ES-I3 (cell line): Measurements from ENCODE around the gene FGD4.

ENCODE experiments used
- H3K36me3 ChIP-seq: 2 replicates; pipeline ENCODE4 v1.6.1; 2013; ENCODE audit warnings: mild to moderate bottlenecking, low read length, control low read depth, moderate library complexity; ENCODE audit not compliant: insufficient read depth
- H3K4me1 ChIP-seq: 2 replicates; pipeline ENCODE4 v1.6.1; 2013; ENCODE audit warnings: mild to moderate bottlenecking, control low read depth, low read length; ENCODE audit not compliant: insufficient read depth
- H3K9ac ChIP-seq: 2 replicates; pipeline ENCODE4 v1.6.1; 2013; ENCODE audit warnings: low read depth, mild to moderate bottlenecking, low read length, moderate library complexity
- H3K9me3 ChIP-seq: 2 replicates; pipeline ENCODE4 v1.6.1; 2013; ENCODE audit warnings: mild to moderate bottlenecking, low read length, moderate library complexity; ENCODE audit not compliant: control insufficient read depth, insufficient read depth

FGD4 gene

DNA sequence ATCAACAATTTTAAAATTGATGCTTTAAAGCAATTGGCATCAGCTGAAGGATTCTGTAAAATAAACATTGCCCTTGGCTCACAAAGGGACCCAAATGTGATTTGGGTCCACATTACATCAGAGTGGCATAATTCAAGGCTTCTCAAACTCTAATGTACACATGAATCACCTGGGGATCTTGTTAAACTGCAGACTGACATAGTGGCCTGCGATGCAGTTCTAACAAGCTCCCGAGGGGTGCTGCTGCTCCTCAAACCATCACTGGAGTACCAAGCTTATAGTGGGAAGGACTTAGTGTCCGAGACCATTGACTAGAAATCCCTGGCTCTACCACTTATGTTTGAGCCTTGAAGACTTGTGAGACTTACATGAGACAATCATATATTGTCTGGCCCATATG, 247.9 kb downstream of the FGD4 start:
- H3K9ac ChIP-seq: no peak overlapping the region
- peaks cover 3% of the 10 kb centered on the region; the same call in 1 of the 2 replicates for H3K36me3 ChIP-seq
- H3K9me3 ChIP-seq: no peaks in the 10 kb centered on the region
- H3K4me1 ChIP-seq: no peaks in the 10 kb centered on the region

DNA sequence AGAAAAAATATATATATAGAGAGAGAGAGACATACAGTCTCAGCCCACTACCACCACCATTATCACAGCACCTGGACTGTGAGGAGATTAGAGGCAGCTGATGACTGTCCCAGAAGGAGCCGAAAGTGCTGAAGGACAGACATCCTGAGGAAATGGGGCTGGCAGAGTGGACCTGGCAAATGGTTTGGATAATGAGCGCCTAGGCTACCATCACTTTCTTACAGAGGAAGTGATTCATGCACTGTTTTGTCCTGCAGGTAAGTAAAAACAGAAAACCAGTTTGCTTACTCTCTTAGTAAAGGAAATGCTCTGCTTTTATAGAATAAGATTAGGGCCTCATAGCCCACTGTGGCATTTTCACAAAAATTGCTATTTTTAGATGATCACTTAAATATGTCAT, 251.2 kb downstream of the FGD4 start:
- Histone ChIP-seq H3K4me1 (no peaks in the 10 kb centered on the region), H3K36me3 (no peaks in the 10 kb centered on the region), H3K9ac (no peak overlapping the region), H3K9me3 (no peaks in the 10 kb centered on the region)

DNA sequence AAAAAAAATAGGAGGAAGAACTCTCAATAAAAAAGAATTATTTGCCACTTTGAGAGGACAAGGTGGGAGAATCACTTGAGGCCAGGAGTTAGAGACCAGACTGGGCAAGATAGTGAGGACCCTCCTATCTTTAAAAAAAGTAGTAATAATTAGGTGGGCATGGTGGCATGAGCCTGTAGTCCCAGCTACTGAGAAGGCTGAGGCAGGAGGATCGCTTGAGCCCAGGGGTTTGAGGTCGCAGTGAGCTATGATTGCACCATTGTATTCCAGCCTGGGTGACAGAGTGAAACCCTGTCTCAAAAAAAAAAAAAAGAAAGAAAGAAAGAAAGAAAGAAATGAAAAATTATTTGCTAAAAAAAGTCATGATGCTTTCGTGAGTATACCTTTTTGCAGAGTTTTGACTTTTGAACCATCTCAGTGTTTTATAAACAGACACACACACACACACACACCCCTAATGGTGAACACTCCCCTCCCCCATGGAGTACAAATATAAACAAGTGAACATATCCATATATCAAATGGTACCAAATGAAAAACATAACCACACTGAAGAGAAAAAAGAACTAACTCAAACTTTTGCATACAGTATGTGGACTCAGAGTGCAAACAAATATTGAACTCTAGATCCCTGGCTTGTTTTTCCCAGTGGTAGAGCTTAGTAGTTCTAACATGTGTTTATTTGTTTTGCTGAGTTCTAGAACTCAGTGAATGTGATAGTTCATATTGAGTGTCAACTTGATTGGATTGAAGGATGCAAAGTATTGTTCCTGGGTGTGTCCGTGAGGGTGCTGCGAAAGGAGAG, 252.0 kb downstream of the FGD4 start:
- H3K4me1 ChIP-seq: no peaks in the 10 kb centered on the region
- H3K9me3 ChIP-seq: no peaks in the 10 kb centered on the region
- no peaks in the 10 kb centered on the region for H3K36me3 ChIP-seq
- no peak overlapping the region for H3K9ac ChIP-seq

DNA sequence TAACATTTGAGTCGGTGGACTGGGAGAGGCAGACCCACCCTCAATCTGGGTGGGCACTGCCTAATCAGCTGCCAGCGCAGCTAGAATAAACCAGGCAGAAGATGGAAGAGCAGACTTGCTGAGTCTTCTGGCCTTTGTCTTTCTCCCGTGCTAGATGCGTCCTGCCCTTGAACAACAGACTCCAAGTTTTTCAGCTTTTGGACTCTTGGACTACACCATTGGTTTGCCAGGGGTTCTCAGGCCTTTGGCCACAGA, 252.5 kb downstream of the FGD4 start:
- Histone ChIP-seq H3K36me3 (no peaks in the 10 kb centered on the region), H3K9ac (no peak overlapping the region), H3K4me1 (no peaks in the 10 kb centered on the region), H3K9me3 (no peaks in the 10 kb centered on the region)

DNA sequence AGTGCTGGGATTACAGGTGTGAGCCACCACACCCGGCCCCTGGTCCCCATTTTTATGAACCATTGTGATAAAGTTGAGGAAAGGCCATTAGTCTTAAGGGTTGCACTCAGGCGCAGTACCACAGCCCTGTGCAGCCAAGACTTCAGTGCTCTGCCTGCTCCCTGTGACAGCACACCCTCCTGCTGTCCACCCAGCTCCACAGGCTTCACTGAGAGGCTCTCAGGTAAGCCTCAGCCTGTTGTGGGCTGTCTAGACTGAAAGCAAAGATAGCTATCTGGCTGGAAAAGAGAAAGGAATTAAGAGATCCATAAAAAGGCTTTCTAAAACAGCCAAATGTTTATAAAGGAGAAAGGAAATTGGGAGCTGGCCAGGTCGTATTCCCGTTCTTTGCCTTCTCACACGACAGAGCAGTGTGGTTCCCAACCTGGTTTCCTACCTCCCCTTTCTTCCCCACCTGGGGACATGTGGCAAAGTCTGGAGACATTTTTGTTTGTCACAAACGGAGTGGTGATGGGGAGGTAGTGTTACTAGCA, 260.6 kb downstream of the FGD4 start:
- Histone ChIP-seq H3K4me1 (no peaks in the 10 kb centered on the region), H3K9me3 (no peaks in the 10 kb centered on the region), H3K9ac (no peak overlapping the region), H3K36me3 (no peaks in the 10 kb centered on the region)

DNA sequence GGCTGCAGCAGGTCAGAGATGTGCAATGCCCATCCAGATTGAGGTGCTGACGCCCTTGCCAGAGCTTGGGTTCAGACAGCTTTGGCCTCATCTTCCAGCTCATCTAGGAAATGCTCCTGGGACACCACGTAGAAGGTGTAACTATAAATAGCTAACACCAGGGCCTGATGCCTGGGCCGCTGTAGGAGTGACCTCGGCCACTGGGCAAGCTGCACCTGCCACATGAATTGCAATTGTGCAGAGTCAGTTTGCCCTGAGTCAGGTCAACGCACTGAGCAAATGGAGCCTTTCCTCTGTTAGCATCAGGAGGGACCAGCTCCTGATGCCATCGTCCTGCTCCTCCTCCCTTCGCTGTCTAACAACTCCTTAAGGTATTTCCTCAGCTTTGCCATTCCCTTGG, 262.3 kb downstream of the FGD4 start:
- Histone ChIP-seq H3K9ac (no peak overlapping the region), H3K9me3 (no peaks in the 10 kb centered on the region), H3K36me3 (no peaks in the 10 kb centered on the region), H3K4me1 (peaks cover under 1% of the 10 kb centered on the region; the same call in 1 of the 2 replicates)

DNA sequence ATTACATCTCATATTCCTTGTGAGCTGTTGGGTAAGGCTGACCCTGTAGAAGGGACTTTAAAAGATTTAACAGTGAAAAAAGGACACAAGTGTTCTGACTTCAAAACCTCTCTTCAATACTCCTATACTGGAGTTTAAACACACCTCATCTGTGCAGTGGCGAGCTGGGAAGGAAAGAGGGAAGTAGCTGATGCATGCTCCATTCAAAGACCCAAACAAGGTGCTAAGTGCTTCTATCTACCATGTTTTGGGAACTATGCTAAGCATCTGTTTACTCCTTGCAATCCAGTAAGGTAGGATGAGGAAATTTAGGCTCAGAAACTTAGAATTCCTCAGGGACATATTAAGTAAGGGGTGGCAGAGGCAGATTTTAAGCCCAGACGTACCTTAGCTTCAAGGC, 263.3 kb downstream of the FGD4 start:
- Histone ChIP-seq H3K9me3 (no peaks in the 10 kb centered on the region), H3K36me3 (no peaks in the 10 kb centered on the region), H3K4me1 (peaks cover 4% of the 10 kb centered on the region; the same call in 1 of the 2 replicates), H3K9ac (no peak overlapping the region)

DNA sequence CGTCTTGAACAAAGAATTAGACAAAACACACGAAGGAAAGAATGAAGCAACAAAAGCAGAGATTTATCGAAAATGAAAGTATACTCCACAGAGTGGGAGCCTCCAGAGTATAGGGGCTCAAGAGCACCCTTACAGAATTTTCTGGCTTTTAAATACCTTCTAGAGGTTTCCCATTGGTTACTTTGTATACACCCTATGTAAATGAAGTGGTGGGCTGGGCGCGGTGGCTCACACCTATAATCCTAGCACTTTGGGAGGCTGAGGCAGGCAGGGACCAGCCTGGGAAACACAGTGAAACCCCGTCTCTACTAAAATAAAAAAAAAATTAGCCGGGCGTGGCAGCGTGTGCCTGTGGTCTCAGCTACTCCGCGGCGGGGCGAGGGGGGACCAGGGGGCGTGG, 266.7 kb downstream of the FGD4 start:
- Histone ChIP-seq H3K36me3 (no peaks in the 10 kb centered on the region), H3K4me1 (peaks cover 4% of the 10 kb centered on the region; the same call in 1 of the 2 replicates), H3K9me3 (0 out of 2 replicates have a peak, but pooled peaks cover 5% of the 10 kb centered on the region), H3K9ac (no peak overlapping the region)

DNA sequence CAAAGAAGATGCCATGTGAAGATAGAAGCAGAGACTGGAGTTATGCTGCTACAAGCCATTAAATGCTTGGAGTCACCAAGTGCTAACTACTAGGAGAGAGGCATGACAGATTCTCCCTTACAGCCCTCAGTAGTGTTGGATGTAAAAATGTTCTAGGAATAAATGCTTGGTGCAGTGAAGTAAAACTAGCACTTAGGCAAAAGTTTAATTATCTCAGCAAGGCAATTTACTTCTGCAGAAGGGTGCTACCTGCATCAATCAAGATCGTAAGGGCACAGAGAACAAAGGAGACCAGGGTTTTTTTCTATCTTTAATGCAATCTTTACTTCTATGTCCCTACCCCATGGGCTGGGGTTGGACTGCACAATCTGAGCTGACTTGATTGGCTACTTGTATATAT, 270.2 kb downstream of the FGD4 start:
- 0 out of 2 replicates have a peak, but pooled peaks cover 5% of the 10 kb centered on the region for H3K9me3 ChIP-seq
- H3K4me1 ChIP-seq: peaks cover 4% of the 10 kb centered on the region; the same call in 1 of the 2 replicates
- H3K9ac ChIP-seq: no peak overlapping the region
- no peaks in the 10 kb centered on the region for H3K36me3 ChIP-seq

DNA sequence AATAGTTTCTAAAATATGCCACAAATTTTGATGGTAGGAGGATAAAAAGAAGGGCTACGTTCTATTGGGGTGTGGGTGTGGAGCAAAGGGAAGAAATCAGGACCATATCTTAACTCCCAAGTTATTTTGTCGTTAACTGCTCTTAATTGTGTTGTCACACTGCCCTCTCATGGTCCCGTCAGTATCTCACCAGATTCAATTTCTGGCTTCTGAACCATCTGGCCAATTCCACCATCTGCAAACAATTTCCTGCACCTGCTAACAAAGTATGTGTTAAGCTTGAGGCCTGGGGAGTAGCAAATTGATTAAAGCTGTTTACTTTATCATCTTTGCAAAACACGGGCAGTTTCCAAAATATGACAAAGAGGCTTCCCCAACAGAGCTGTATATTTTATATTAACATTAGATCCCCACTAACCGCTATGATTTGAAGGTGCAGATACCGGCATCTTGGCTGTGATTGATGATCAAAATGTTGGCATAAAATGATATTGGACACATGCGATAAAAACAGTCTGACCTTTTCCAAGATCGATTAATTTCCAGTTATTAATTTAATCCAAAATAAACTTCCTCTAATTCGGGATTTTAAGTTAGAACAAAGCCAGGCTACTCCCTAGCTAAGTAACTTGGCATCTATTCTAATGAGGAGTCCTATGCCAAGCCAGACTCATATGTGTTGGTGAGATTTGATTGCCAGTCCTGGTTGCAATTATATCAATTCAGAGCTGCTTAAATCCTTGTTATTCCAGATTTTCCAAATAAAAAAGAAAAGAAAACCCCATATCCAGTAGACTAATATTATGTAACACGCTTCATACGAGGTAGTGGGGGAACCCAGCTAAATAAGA, 272.8 kb downstream of the FGD4 start:
- Histone ChIP-seq H3K36me3 (no peaks in the 10 kb centered on the region), H3K9me3 (0 out of 2 replicates have a peak, but pooled peaks cover 5% of the 10 kb centered on the region), H3K9ac (no peak overlapping the region), H3K4me1 (no peaks in the 10 kb centered on the region)

DNA sequence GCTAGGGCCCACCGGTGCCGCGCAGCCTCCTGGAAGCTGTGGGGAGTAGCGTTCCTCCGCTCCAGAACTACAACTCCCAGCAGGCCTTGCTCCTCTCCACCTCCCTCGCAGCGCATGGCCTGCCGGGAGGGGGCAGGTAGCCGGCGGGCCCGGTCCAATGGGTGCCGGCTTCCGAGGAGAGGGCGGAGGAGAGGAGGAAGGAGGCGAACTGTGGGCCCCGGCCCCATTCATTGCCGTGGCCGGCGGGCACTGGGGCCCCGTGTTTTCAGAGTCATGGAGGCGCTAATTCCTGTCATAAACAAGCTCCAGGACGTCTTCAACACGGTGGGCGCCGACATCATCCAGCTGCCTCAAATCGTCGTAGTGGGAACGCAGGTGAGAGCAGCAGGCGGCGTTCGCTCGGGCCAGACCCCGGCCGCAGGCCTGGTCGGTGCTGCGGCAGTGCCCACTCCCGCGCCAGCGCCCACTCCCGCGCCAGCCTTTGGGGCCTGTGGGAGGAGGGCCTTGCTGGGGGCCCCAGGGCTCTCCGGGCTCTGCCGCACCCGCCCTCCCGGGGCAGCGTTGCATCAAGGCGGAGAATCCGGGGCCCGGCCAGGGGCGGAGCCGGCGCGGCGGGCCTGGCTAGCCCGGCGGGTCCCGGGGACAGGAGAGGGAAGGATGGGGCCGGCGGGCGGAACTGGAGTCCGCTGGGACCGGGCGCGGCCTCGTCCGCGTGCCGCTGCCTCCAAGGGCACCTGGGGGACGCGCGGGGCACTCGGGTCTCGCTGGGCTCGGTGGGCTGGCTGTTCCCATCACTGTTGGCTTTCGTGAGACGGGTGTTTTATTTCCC, 279.9 kb downstream of the FGD4 start, which contains the start of gene DNM1L:
Gene DNM1L, plus strand, starts transcription at position 211 of the 829 bp plus-strand sequence. Its CDS starts 63 bp downstream, at position 274.
- Histone ChIP-seq H3K9me3 (no peaks in the 10 kb centered on the region), H3K9ac (peak within 1 kb of the TSS; percentile 99), H3K36me3 (no peaks in the 10 kb centered on the region), H3K4me1 (peaks cover 8% of the 10 kb centered on the region; the same call in 1 of the 2 replicates)

DNA sequence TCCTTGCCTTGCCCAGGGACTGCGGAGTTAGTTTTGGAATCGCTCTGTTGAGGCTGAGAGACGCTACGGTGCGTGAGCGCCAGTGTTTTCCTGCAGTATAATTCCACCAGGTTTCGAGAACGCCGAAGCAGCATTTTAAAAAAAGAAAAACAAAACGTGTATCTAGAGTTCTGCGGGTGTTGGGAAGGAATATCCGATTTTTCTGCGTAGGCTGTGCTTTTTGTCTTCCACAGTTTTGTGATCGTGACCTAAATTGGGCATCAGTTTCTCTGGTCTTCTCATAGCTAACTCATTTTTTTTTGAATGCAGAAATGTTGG, 280.5 kb downstream of the FGD4 start:
- Histone ChIP-seq H3K36me3 (no peaks in the 10 kb centered on the region), H3K9me3 (no peaks in the 10 kb centered on the region), H3K4me1 (peaks cover 8% of the 10 kb centered on the region; the same call in 1 of the 2 replicates), H3K9ac (peak overlapping the region; percentile 99)

DNA sequence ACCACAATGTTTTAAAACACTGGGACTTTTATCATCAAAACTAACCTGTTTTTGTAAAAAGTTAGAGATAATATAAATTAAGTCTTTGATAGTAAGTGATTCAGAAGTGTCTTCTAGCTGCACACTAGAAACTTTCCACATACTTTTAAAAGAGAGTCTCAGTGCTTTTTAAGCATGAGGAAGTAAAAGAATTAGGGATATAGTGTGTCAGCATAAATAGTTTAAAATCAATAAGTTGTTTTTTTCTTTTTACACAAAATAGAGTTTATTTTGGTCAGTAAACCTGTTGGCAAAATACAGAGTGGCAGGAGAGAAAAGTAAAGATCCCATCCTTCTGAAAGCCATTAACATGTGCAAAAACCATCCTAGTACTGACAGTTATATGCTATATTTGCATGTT, 281.4 kb downstream of the FGD4 start:
- no peak overlapping the region for H3K9ac ChIP-seq
- H3K36me3 ChIP-seq: no peaks in the 10 kb centered on the region
- H3K9me3 ChIP-seq: no peaks in the 10 kb centered on the region
- peaks cover 8% of the 10 kb centered on the region; the same call in 1 of the 2 replicates for H3K4me1 ChIP-seq

DNA sequence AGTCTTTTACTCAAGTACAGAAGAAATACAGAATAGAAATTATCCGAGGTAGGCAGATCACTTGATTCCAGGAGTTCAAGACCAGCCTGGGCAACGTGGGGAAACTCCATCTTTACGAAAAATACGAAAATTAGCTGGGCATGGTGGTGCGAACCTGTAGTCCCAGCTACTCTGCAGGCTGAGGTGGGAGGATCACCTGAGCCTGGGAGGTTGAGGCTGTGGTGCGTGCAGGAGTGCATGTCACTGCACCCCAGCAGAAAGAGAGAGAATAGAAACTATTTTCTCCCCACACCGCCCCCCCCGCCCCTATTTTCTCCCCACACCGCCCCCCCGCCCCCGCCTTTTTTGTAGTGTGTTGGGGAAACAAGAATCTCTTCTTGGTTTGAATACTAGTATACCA, 281.9 kb downstream of the FGD4 start:
- peaks cover 8% of the 10 kb centered on the region; the same call in 1 of the 2 replicates for H3K4me1 ChIP-seq
- no peak overlapping the region for H3K9ac ChIP-seq
- H3K9me3 ChIP-seq: no peaks in the 10 kb centered on the region
- H3K36me3 ChIP-seq: no peaks in the 10 kb centered on the region
